NCI-H2107 treated with DMSO at 0.1 percent for 48 hours (cell line): ENCODE results near the gene KRTAP1-4.
"Not testable (repeated sequence)": the region's sequence is repeated elsewhere in the genome, so short reads cannot be mapped to it uniquely, and the experiment has no call there.

Source experiments
- DNase-seq: peaks from one replicate; lab custom pipeline; 2025; ENCODE audit not compliant: unreplicated experiment; lab: John Stamatoyannopoulos, UW

Gene KRTAP1-4

DNA sequence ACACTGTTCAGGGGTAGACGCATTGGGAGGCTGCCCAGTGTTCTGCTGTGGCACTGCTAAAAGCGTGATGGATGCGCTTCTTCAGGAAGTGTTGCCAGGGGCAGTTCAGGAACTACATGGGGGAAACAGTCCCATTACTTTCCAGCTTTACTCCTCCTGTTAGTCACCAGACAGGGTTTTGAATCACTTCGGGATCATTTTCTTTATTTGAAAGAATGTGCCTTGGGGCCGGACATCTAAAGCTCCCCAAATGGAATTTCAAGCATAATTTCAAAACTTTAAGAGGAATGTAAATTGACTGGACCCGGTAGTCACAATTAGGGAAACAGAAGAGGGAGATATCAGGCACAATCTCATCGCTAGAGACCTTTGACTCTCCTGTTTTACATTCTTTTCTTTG, 18.4 kb upstream of the KRTAP1-4 start:
- DNase-seq, result no peak

DNA sequence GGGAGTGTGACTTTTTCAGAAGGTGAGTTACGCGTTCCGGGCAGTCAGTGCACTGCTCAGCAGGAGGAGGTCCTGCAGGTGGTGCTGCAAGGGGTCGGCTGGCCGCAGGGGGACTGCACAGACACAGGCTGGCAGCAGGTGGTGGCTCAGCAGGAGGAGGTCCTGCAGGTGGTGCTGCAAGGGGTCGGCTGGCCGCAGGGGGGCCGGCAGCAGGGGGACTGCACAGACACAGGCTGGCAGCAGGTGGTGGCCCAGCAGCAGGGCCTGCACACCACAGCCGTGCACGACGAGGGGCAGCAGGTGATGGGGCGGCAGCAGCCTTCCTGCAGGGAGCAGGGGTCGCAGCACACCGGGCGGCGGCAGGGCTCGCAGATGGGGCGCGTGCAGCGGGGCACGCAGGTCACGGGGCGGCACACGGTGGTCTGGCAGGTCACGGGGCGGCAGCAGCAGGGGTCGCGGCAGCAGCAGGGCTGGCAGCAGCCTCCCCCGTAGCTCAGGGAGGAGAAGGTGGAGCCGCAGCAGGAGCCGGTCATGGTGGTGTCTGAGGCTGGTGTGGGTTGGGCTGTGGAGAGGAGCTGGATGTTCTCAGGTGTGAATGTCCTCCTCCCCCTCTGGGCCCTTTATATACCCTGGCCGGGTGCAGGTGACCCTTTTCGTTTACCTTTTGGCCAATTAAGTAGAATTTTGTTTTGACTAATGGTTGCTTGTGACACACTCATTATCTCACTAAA, 16.9 kb upstream of the KRTAP1-4 start, which contains the start of gene KRTAP2-1:
Gene KRTAP2-1 (minus strand): TSS at position 582 of the 731 bp plus-strand sequence. CDS start 49 bp downstream, at position 533.
- DNase-seq, result not testable (repeated sequence)

DNA sequence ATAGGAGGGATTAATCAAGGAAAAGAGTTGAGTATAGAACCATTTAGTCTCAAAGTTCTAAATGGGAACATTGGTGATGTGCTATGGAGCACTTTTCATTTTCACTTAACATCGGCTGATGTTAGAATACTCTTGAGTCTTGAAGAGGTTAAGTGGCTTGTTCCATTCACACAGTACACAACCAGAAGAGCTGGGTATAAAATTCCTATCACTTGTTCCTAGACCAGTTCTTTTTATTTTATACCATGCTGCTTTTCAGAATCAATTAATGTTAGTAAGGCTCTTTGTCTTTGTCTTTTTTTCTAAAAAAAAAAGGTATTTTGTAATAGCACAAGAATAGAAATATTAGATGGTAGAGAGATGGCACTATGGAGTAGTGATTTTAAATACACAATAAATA, 13.0 kb upstream of the KRTAP1-4 start:
- no peak for DNase-seq

DNA sequence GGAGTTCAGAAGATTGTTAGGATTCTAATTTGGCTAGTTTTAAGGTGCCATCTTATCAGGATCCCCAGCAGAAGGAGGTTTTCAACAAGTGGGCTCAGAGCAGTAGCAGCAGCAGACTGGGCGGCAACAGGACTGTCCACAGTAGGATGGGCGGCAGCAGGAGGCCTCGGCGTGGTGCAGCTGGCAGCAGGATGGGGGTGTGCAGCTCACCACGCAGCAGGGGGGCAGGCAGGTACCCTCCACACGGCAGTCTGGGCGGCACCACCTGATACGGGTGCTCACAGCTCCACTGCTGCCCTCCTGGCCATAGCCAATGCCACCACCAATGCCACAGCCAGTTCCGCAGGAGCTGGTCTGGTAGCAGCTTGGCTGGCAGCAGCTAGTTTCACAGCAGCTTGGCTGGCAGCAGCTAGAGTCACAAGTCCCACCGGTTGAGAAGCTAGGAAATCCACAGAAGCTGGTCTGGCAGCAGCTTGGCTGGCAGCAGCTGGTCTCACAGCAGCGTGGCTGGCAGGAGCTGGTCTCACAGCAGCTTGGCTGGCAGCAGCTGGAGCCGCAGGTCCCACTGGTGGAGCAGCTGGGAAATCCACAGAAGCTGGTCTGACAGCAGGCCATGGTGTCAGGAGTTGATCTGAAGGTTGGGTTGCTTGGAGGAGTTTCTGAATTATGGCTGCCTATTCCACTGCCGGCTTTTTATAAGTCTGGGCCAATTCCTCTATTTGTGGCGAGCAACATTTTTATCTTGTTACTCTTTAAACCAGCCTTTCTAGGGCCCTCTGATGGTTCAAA, 11.0 kb upstream of the KRTAP1-4 start, which contains the start of gene KRTAP1-1:
Gene KRTAP1-1 (minus strand): TSS at position 668 of the 789 bp plus-strand sequence. CDS start 53 bp downstream, at position 615.
- peak; percentile 30 for DNase-seq

DNA sequence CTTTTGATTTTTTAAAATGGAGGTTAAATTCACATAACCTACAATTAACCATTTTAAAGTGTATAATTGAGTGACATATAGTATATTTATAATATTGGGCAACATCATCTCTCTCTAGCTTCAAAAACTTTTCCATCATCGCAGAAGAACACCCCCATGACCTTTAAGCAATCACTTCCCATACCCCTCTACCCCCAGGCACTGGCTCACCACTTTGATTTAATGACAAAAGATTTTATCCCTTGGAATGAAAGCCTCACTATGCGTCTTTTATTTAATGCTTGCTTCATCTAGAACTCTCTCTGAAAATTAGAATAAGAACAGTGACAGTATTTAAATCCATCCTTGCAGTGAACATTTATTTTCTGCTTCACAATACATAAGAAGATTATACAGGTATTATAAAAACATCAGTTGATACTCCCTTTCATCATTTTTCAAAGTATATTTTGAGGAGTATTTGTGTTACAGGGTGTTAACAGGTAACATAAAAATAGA, 7.9 kb upstream of the KRTAP1-4 start:
- DNase-seq, result no peak

DNA sequence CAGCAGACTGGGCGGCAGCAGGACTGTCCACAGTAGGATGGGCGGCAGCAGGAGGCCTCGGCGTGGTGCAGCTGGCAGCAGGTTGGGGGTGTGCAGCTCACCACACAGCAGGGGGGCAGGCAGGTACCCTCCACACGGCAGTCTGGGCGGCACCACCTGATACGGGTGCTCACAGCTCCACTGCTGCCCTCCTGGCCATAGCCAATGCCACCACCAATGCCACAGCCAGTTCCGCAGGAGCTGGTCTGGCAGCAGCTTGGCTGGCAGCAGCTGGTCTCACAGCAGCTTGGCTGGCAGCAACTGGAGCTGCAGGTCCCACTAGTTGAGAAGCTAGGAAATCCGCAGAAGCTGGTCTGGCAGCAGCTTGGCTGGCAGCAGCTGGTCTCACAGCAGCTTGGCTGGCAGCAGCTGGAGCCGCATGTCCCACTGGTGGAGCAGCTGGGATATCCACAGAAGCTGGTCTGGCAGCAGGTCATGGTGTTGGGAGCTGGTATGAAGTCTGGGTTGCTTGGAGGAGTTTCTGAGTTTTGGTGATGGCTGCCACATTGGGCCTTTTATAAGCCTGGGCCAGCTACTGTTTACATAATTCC, 4.4 kb upstream of the KRTAP1-4 start, which contains the start of gene KRTAP1-3:
Gene KRTAP1-3 (minus strand): TSS at position 529 of the 590 bp plus-strand sequence. CDS start 53 bp downstream, at position 476.
- DNase-seq, result not testable (repeated sequence)

DNA sequence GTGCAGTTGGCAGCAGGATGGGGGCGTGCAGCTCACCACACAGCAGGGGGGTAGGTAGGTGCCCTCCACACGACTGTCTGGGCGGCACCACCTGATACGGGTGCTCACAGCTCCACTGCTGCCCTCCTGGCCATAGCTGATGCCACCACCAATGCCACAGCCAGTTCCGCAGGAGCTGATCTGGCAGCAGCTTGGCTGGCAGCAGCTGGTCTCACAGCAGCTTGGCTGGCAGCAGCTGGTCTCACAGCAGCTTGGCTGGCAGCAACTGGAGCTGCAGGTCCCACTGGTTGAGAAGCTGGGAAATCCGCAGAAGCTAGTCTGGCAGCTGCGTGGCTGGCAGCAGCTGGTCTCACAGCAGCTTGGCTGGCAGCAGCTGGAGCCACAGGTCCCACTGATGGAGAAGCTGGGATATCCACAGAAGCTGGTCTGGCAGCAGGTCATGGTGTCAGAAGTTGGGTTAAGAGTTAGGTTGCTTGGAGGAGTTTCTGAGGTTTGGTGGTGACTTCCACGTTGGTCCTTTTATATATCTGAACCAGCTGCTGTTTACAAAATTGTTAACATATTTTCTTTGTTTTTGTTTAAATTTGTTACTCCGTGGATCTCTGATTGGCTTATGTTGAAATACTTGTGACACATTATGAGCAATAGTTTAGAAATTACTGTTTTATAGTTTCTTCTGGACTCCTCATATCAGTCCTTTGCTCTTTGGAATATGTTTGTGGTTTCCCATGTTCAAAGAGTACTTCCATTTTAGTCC, 3.1 kb downstream of the KRTAP1-4 start, which contains the start of gene KRTAP1-5:
Gene KRTAP1-5 (minus strand): TSS at position 494 of the 757 bp plus-strand sequence. CDS start 53 bp downstream, at position 441.
- no peak for DNase-seq

DNA sequence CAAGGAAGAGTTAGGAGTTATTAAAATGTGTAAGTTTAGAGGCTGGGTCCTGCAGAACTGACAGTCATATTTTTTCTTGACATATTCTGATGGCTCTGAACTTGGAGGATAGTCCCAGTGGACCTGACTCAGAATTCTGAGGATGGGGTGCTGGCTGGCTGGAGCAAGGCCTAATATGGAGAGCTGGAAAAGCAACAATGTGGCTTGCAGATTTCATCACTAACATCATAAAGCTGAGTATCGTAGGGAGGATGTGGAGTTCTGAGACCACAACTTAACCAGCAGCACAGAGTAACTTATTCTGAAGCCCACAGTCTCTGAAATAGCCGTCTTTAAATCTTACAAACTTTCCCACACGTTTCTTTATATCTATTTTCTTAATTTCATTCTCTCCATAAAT, 5.3 kb downstream of the KRTAP1-4 start:
- DNase-seq, result no peak

DNA sequence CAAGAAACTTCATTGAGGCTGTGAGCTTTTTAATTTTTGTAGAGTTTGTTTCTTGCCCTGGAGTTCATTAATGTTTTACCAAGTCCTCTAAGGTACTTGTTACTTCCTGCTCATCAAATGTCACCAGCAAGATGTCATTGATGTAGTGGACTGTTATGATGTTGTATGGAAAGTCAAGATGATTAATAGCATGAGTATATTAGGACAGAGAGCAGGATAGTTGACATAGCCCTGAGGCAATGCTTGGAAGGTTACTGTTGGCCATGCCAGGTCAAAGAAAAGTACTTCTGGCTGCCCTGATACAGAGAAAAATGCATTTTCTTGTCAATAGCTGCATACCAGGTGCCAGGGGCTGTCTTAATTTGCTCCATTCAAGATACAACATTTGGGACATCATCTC, 9.7 kb downstream of the KRTAP1-4 start:
- DNase-seq, result no peak

DNA sequence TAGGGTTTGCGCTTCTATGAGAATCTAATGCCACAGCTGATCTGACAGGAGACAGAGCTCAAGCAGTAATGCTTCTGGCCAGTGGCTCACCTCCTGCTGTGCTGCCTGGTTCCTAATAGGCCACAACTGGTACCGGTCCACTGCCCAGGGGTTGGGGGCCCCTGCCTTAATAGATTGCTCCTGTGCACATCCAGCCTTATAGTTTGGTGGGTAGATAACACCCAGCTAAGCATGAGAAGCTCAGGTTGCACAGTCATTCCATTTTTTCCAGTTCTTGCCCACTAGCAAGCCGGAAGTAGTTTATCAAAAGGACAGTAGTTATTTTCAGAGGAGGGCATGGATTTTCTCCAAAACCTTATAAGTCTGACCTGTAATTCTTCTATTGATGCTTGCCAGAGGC, 10.6 kb downstream of the KRTAP1-4 start:
- no peak for DNase-seq

DNA sequence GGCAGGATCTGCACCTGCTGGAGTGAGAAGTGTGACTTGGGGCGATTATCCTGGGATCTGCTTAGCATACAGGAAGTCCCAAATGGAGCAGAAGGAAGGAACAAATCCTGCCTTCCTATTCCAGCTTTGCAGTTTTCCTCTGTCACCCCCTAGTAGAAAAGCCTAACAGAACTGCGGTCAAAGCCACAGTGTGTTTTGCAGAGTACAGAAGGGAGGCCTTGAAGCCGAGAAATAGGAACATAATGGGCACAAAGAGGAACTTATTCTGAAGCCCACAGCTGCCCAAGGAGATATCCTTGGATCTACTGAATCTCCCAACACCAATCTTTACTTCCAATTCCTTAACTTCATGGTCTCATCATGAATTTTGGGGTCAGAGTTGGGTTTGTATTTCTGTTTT, 11.5 kb downstream of the KRTAP1-4 start:
- no peak for DNase-seq

DNA sequence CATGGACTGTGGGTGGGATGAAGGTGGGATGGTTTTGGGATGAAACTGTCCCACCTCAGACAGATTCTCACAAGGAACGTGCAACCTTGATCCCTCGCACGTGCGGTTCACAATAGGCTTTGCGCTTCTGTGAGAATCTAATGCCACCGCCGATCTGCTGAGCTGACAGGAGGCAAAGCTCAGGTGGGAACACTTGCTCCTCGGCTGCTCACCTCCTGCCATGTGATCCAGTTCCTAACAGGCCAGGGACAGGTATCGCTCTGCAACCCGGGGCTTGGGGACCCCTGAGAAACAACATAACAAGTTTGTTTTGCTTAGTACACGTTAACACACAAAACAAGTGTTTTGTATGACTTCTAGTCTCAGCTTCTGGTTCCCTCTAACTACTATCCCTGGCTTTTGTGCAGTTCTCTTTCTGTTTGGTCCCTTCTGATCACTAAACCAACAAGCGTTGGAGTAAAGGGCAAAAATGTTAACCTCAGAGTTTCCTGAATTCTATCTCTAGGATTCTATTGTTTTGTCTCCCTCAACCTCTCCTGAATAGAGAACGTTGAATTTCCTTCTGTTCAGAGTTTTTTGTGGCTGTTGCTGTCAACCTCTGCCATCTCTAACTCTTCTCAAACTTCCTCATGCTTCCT, 13.3 kb downstream of the KRTAP1-4 start:
- DNase-seq, result no peak

DNA sequence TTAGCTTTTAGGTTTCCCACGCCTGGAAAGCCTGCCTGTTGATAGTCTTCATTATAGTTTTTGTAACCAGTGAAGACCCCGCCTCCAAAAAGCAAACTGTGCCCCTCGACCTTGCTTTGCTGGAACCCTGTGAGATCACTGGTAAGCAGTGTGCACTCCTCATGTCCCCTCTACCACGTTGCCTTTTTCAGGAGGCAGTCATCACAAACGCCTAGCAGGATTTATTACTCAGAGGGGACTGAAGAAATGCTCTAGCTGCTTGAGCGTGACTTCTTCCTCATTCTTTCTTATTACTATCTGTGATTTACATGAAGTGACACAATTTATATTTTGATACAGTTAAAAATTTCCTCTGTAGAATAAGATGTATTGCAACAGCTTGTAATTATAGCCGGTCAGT, 14.5 kb downstream of the KRTAP1-4 start:
- DNase-seq, result no peak

DNA sequence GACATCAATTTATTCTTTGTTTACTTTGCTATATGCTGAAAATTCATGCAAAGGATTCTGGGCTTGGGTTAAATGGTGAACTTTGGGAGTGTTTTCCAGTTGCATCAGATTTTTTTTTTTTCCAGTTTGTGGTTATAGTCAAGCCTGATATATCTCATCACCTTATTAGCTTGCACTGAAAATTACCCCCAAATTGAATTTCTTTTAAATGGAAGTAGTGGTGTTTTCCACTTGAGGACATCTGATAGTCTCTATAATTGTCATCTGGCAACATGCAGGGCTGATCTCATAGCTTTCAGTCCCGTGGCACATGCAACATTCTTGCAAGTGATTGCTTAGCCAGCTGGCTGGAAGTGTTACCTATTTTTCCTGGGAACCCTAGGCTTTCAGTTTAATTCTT, 16.4 kb downstream of the KRTAP1-4 start:
- DNase-seq, result peak; percentile 85

DNA sequence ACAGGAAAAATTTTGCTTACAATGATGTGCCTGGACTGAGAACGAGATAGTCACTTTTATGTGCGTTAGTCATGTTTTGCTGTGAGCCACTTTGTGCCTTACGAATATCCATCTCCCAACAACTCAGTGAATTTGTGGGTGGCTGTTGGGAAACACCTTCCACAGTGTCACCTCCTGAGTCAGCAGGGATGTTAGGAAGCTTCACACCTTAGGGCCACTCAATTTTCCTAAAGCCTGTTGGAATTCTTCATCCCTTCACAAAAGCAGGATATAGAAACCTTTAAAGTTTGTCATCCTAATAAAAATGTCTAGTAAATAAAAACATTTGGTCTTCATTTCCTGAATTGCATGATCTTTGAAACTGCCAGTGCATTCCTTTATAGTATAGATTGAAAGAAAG, 16.8 kb downstream of the KRTAP1-4 start:
- no peak for DNase-seq

DNA sequence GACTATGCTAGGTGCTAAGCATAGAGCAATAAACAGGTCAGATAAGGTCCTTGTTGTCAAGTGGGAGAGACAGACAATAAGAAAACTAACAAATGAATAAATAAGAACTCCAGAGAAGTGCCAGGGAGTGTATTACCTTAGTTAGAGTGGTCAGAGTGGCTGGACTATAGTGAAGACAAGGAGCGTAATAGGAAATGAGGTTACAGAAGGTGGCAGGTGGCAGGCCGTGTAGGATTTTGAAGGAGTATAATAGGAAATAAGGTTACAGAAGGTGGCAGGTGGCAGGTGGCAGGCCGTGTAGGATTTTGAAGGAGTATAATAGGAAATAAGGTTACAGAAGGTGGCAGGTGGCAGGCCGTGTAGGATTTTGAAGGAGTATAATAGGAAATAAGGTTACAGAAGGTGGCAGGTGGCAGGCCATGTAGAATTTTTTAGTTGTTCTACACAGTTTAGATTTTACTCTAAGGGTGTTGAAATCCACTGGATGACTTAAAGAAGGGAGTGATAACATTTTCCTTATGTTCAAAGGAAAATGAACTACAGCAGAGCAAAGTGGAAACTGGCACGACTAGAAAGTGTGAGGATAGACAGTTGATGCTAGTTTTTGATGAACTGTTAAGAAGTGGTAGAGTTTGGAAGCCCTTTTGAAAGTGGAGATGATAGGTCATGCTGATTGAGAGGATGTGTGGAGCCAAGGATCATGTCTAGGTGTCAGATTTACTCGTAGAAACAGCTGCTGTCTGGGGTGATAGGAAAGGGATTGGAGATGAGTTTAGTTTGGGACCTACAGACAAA, 17.5 kb downstream of the KRTAP1-4 start:
- DNase-seq, result peak; percentile 81

DNA sequence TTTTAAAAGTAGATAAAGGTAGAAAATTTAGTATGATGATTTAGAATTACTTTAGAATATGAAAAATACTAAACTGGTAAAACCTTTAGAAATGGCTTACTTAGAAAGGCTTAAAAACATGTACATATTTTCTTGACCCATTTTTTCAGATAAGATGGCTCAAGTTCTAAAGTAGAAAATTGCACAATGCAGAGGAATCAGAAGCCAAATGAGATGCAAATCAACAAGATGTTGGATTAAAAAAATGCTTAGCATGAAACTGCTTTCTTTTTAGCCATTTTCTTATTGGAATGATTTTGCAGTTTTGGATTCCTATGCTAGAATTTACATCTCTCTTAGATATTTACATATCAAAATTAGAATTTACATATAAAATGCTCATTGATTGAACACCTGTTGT, 19.6 kb downstream of the KRTAP1-4 start:
- DNase-seq, result no peak

DNA sequence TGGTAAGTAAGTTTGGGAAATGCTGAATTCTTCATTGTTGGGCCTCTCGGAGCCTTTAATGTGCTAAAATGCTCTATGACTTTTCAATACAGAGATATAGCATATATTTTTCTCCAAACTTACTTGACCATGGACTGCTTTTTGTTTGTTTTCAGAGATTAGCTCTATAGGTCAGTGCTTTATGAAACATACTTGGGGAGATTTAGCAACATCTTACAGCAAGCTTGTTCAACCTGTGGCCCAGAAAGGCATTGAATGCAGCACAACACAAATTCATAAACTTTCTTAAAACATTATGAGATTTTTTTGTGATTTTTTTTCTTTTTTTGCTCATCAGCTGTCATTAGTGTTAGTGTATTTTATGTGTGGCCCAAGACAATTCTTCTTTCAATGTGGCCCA, 20.1 kb downstream of the KRTAP1-4 start:
- DNase-seq, result no peak

DNA sequence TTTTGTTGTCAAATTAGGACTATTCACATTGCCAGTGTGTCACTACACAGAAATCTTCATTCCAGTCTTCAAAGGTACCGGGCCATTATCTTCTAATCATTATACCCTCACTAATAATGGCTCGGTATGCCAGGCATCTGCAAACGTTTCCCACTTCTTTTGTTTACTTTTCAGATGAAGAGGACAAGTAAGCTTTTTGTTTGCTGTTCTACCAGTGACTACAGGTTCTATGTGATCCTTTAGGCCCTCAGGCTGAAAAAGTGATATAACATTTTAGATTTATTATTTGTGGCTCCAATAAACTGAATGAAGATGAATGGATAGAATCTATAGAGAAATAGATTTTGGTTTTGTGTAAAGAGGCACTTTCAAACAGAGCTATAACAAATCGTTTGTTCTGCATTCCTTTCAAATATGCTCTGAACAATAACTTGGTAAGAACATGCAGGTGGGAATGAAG, 20.7 kb downstream of the KRTAP1-4 start:
- DNase-seq, result peak; percentile 67
